NCI-H510A (cell line): ENCODE measurements around the gene SLC6A3.
"Not testable (repeated sequence)": the region's sequence is repeated elsewhere in the genome, so short reads cannot be mapped to it uniquely, and the experiment has no call there.

Experiments used
- DNase-seq: peaks from one replicate; lab custom pipeline; 2025; lab: John Stamatoyannopoulos, UW

The SLC6A3 gene

GRCh38 chr5:1386274-1386717, 58.9 kb downstream of the SLC6A3 start:
- no peak for DNase-seq

- DNase-seq, result peak; percentile 83
Measured at GRCh38 chr5:1385395-1386273, 59.6 kb downstream of the SLC6A3 start.

- no peak for DNase-seq
Measured at GRCh38 chr5:1384521-1384920, 60.7 kb downstream of the SLC6A3 start.

GRCh38 chr5:1383886-1384401, 61.3 kb downstream of the SLC6A3 start:
- DNase-seq, result no peak

- no peak for DNase-seq
Measured at GRCh38 chr5:1383344-1383743, 61.9 kb downstream of the SLC6A3 start.

GRCh38 chr5:1382248-1382700, 63.0 kb downstream of the SLC6A3 start:
- no peak for DNase-seq

- DNase-seq, result no peak
Measured at GRCh38 chr5:1381370-1382247, 63.6 kb downstream of the SLC6A3 start.

GRCh38 chr5:1380910-1381309, 64.3 kb downstream of the SLC6A3 start:
- no peak for DNase-seq

GRCh38 chr5:1380011-1380817, 65.0 kb downstream of the SLC6A3 start:
- peak; percentile 46 for DNase-seq

GRCh38 chr5:1378866-1379659, 66.2 kb downstream of the SLC6A3 start:
- DNase-seq, result no peak

GRCh38 chr5:1378096-1378495, 67.1 kb downstream of the SLC6A3 start:
- no peak for DNase-seq

- DNase-seq, result no peak
Measured at GRCh38 chr5:1376981-1377380, 68.3 kb downstream of the SLC6A3 start.

- DNase-seq, result no peak
Measured at GRCh38 chr5:1375871-1376810, 69.1 kb downstream of the SLC6A3 start.

- no peak for DNase-seq
Measured at GRCh38 chr5:1374679-1375055, 70.6 kb downstream of the SLC6A3 start.

GRCh38 chr5:1374030-1374678, 71.1 kb downstream of the SLC6A3 start:
- no peak for DNase-seq

GRCh38 chr5:1371972-1372342, 73.3 kb downstream of the SLC6A3 start:
- not testable (repeated sequence) for DNase-seq

GRCh38 chr5:1371218-1371971, 73.8 kb downstream of the SLC6A3 start:
- no peak for DNase-seq

GRCh38 chr5:1370006-1370405, 75.2 kb downstream of the SLC6A3 start:
- no peak for DNase-seq

GRCh38 chr5:1368756-1369155, 76.5 kb downstream of the SLC6A3 start:
- no peak for DNase-seq
